ENCODE data around the gene TRMU.
"Not testable (repeated sequence)": the region's sequence is repeated elsewhere in the genome, so short reads cannot be mapped to it uniquely, and the experiment has no call there.

- not testable (repeated sequence) for TF ChIP-seq ZNF565 (CRISPR knock-in tag; conservative IDR thresholded peaks at IDR 0.05; ENCODE audit: low read depth); PATZ1 (CRISPR knock-in tag; IDR thresholded peaks at IDR 0.05; ENCODE audit: borderline replicate concordance); RARB (CRISPR knock-in tag; IDR thresholded peaks at IDR 0.05); OSR1 (CRISPR knock-in tag; IDR thresholded peaks at IDR 0.05); CREB5 (CRISPR knock-in tag; IDR thresholded peaks at IDR 0.05; ENCODE audit: low read depth); GLIS3 (CRISPR knock-in tag; IDR thresholded peaks at IDR 0.05); ARNTL (CRISPR knock-in tag; IDR thresholded peaks at IDR 0.05; ENCODE audit: borderline replicate concordance, low read depth); TCF4 (CRISPR knock-in tag; IDR thresholded peaks at IDR 0.05; ENCODE audit: borderline replicate concordance); ZNF70 (CRISPR knock-in tag; IDR thresholded peaks at IDR 0.05)
Observed at GRCh38 chr22:46403880-46404279, 68.4 kb downstream of the TRMU start.
